B cell (primary cell): ENCODE results near the gene KIAA0319L. TPM values are rescaled to one million over a fixed set of nuclear protein-coding genes. Genes with fewer than 3 reads are reported as not detected.
A peak's percentile ranks its signal among the peaks of the same experiment; 100 is the strongest.

Source experiments
- ATAC-seq: fragments of 200-7000 bp; cut with Tn5 transposase; one replicate; pipeline ENCODE4 v1.10.0; 2021; ENCODE audit warnings: low read depth, mild to moderate bottlenecking, moderate number of reproducible peaks, moderate library complexity
- CTCF ChIA-PET: fragments of 350-600 bp; sonication (Branson Sonifier 250); formaldehyde crosslinking; loops from one replicate; lab custom pipeline; 2021; ENCODE audit warnings: antibody characterized with exemption, inconsistent platforms; lab: Charles Lee
- POLR2A ChIA-PET: fragments of 350-600 bp; sonication (Branson Sonifier 250); formaldehyde crosslinking; loops from one replicate; lab custom pipeline; 2021; ENCODE audit warnings: antibody characterized with exemption; lab: Charles Lee
- DNase-seq: peaks from one replicate; pipeline ENCODE4 v3.0.0; 2013
- H2AFZ ChIP-seq: 2 replicates; pipeline ENCODE4 v1.6.1; 2012; ENCODE audit warnings: mild to moderate bottlenecking, low read depth, low read length; ENCODE audit not compliant: insufficient read depth, poor library complexity, severe bottlenecking
- H3K27ac ChIP-seq, 2 donors: 1 replicate in 1 of 2; 2 replicates in 1 of 2; pipeline ENCODE4 v1.5.1; 2012 to 2013; ENCODE audit warnings: low read length in 2 of 2, mild to moderate bottlenecking in 2 of 2, moderate library complexity in 1 of 2
- H3K27me3 ChIP-seq, 4 experiments: fragments of 200-600 bp in 1 of 4; sonication (generic) in 1 of 4; replicated peaks in 1 of 4; 1 replicate in 2 of 4; 2 replicates in 2 of 4; pipeline versions ENCODE4 v1.6.1 to v1.7.0; 2013 to 2016; ENCODE audit warnings: low read length in 3 of 4, mild to moderate bottlenecking in 2 of 4, mixed read lengths in 1 of 4, moderate library complexity in 1 of 4; ENCODE audit not compliant: insufficient read depth in 4 of 4, control insufficient read depth in 3 of 4; ENCODE audit errors: control extremely low read depth in 1 of 4
- H3K36me3 ChIP-seq, 2 experiments: replicated peaks in 1 of 2; 1 replicate in 1 of 2; 2 replicates in 1 of 2; pipeline versions ENCODE4 v1.6.1 to v1.7.1; 2013; ENCODE audit warnings: low read length in 1 of 2; ENCODE audit not compliant: insufficient read depth in 2 of 2, control insufficient read depth in 1 of 2; ENCODE audit errors: control extremely low read depth in 1 of 2, extremely low read depth in 1 of 2
- H3K4me1 ChIP-seq, 2 donors: fragments of 200-600 bp in 1 of 2; sonication (generic) in 1 of 2; 1 replicate in 1 of 2; 2 replicates in 1 of 2; pipeline versions ENCODE4 v1.5.1 to v1.6.1; 2013 to 2017; ENCODE audit warnings: low read length in 2 of 2; ENCODE audit not compliant: control insufficient read depth in 2 of 2, insufficient read depth in 2 of 2
- H3K4me2 ChIP-seq: replicated peaks from 2 replicates; pipeline ENCODE3; 2012; ENCODE audit warnings: mild to moderate bottlenecking, low read depth, low read length; ENCODE audit not compliant: poor library complexity, severe bottlenecking
- H3K4me3 ChIP-seq, 5 experiments: fragments of 200-600 bp in 1 of 5; sonication (generic) in 1 of 5; 1 replicate in 3 of 5; 2 replicates in 2 of 5; pipeline versions ENCODE4 v1.5.1 to v1.7.0; 2011 to 2016; ENCODE audit warnings: low read length in 4 of 5, mild to moderate bottlenecking in 4 of 5, low read depth in 2 of 5, control low read depth in 1 of 5, moderate library complexity in 1 of 5; ENCODE audit not compliant: insufficient read depth in 1 of 5; ENCODE audit errors: control extremely low read depth in 1 of 5, extremely low read depth in 1 of 5
- H3K79me2 ChIP-seq: fragments of 200-600 bp; sonication (generic); one replicate; pipeline ENCODE4 v1.6.0; 2016; ENCODE audit warnings: low read length; ENCODE audit not compliant: control insufficient read depth, insufficient read depth
- H3K9ac ChIP-seq: fragments of 200-600 bp; sonication (generic); 2 replicates; pipeline ENCODE4 v1.6.1; 2017; ENCODE audit warnings: mild to moderate bottlenecking, low read length, moderate library complexity
- H3K9me3 ChIP-seq, 3 donors: one replicate each; pipeline versions ENCODE4 v1.6.1 to v1.7.1; 2013; ENCODE audit warnings: low read length in 2 of 3; ENCODE audit not compliant: control insufficient read depth in 2 of 3, insufficient read depth in 1 of 3; ENCODE audit errors: control extremely low read depth in 1 of 3
- H4K20me1 ChIP-seq: 2 replicates; pipeline ENCODE4 v1.6.0; 2012; ENCODE audit warnings: mild to moderate bottlenecking, low read length; ENCODE audit not compliant: insufficient read depth, control insufficient read depth, poor library complexity, severe bottlenecking
- H3K27ac Mint-ChIP-seq: one replicate; pipeline ENCODE4 v1.8.0; 2021; ENCODE audit warnings: mixed read lengths
- H3K27me3 Mint-ChIP-seq: one replicate; pipeline ENCODE4 v1.8.0; 2021; ENCODE audit warnings: mixed read lengths
- H3K4me1 Mint-ChIP-seq: one replicate; pipeline ENCODE4 v1.8.0; 2021; ENCODE audit warnings: mixed read lengths
- H3K4me3 Mint-ChIP-seq: one replicate; pipeline ENCODE4 v1.8.0; 2021; ENCODE audit warnings: mixed read lengths
- H3K9me3 Mint-ChIP-seq: one replicate; pipeline ENCODE4 v1.8.0; 2022; ENCODE audit warnings: mixed read lengths; ENCODE audit not compliant: insufficient read depth
- CTCF ChIP-seq: fragments of 200-600 bp; IDR thresholded peaks from one replicate; pipeline ENCODE4 v1.8.0; 2022; ENCODE audit warnings: antibody characterized with exemption, mild to moderate bottlenecking
- EZH2 ChIP-seq: IDR thresholded peaks from 2 replicates; pipeline ENCODE4 v1.6.1; 2012; ENCODE audit warnings: borderline replicate concordance, low read depth, mild to moderate bottlenecking, moderate library complexity, low read length; ENCODE audit not compliant: insufficient read depth, poor library complexity, severe bottlenecking
- WGBS: methylation state at CpG from one replicate; pipeline ENCODE4 v1.1.5; 2013; ENCODE audit warnings: missing lambda C conversion rate; ENCODE audit not compliant: insufficient coverage; 5-methylcytosine and 5-hydroxymethylcytosine counted together
- intact Hi-C: fragments of 100-400 bp; cut with micrococcal nuclease; formaldehyde crosslinking; loops from one replicate; pipeline ENCODE4 v1.10.0; 2022
- polyA plus RNA-seq: library from polyadenylated mRNA; depleted of rRNA; stranded (reverse); fragments of >200 nt; gene quantifications from 2 replicates; pipeline ENCODE4 v1.2.3, GENCODE V29; 2012
- total RNA-seq, 2 donors: library from RNA; stranded (reverse); fragments of 120-200 nt in 1 of 2; gene quantifications; 1 replicate in 1 of 2; 2 replicates in 1 of 2; pipeline versions ENCODE4 v1.2.3 to v1.2.4, GENCODE V29; 2013 to 2022

The KIAA0319L gene
- total and polyA plus RNA-seq, 2 donors (not counting 1 experiment from before 2014, with no cell fraction given): 35.9 to 78.1 TPM

- Histone ChIP-seq H3K4me3 (no peak overlapping the region), H3K79me2 (no peaks in the 10 kb centered on the region), H3K36me3 (peaks cover 0 to 5% of the 10 kb centered on the region in 2 experiments), H2AFZ (no peak overlapping the region), H3K27me3 (no peaks in the 10 kb centered on the region), H4K20me1 (peaks cover 7% of the 10 kb centered on the region), H3K27ac (no peak overlapping the region), H3K9me3 (no peaks in the 10 kb centered on the region), H3K4me2 (no peak overlapping the region), H3K4me1 (no peaks in the 10 kb centered on the region), H3K9ac (no peak overlapping the region)
- ATAC-seq (peak; percentile 71), DNase-seq (peak; percentile 82)
- ChIA-PET CTCF (interaction anchor here (0.8 to 10.5 kb wide), 28 partner anchors 8 to 362 kb away, joined by 3 to 126 read pairs (median 5); partner anchors contain the start of genes C1orf216 and TFAP2E), POLR2A (no interaction called here)
- no peak overlapping the region for H3K27ac Mint-ChIP-seq
- WGBS: 83% methylated on average over 8 of the region's 9 CpGs
- no peak overlapping the region for H3K4me3 Mint-ChIP-seq
- intact Hi-C loops: loop anchor here (1.0 kb wide), 1 partner anchor 113 kb away; no protein-coding TSS in a partner anchor
- H3K27me3 Mint-ChIP-seq: no peaks in the 10 kb centered on the region
- no peaks in the 10 kb centered on the region for H3K9me3 Mint-ChIP-seq
- TF ChIP-seq CTCF: peak; percentile 85
- TF ChIP-seq EZH2: no peak
- H3K4me1 Mint-ChIP-seq: peaks cover 17% of the 10 kb centered on the region
These were observed 7.1 kb upstream of the KIAA0319L start for GRCh38 chr1:35564037-35564883.

- Histone ChIP-seq H3K4me2 (no peak overlapping the region), H3K36me3 (peaks cover 0 to 5% of the 10 kb centered on the region in 2 experiments), H3K4me1 (peaks cover 2 to 6% of the 10 kb centered on the region in 2 donors), H2AFZ (no peak overlapping the region), H3K9me3 (no peaks in the 10 kb centered on the region), H3K27me3 (no peaks in the 10 kb centered on the region), H4K20me1 (peaks cover 7% of the 10 kb centered on the region), H3K79me2 (no peaks in the 10 kb centered on the region), H3K9ac (no peak overlapping the region), H3K27ac (no peak overlapping the region), H3K4me3 (no peak overlapping the region)
- ATAC-seq (no peak), DNase-seq (no peak)
- 33% methylated on average over 12 of the region's 12 CpGs for WGBS
- ChIA-PET POLR2A (interaction anchor here (0.6 kb wide), 1 partner anchor 108 kb away, joined by 3 read pairs; no protein-coding TSS in a partner anchor), CTCF (interaction anchor here (3.9 kb wide), 1 partner anchor 112 kb away, joined by 30 read pairs; no protein-coding TSS in a partner anchor)
- H3K9me3 Mint-ChIP-seq: no peaks in the 10 kb centered on the region
- no peak overlapping the region for H3K4me3 Mint-ChIP-seq
- intact Hi-C loops: no loop called here
- H3K27me3 Mint-ChIP-seq: no peaks in the 10 kb centered on the region
- H3K4me1 Mint-ChIP-seq: peaks cover 21% of the 10 kb centered on the region
- no peak overlapping the region for H3K27ac Mint-ChIP-seq
- TF ChIP-seq EZH2: no peak
- no peak for TF ChIP-seq CTCF
These were observed 6.0 kb upstream of the KIAA0319L start for GRCh38 chr1:35563166-35563565.
